Endothelial cell of umbilical vein (primary cell): Measurements from ENCODE around the gene HOXD8. TPM values are rescaled to one million over a fixed set of nuclear protein-coding genes. Genes with fewer than 3 reads are reported as not detected.

ENCODE experiments used
- BruUV-seq: library from RNA; stranded (reverse); fragments of 400-500 nt; replicated peaks from 2 replicates; lab custom pipeline; 2021; lab: Mats Ljungman, UMichigan
- CTCF ChIA-PET: fragments of 300-600, 350-600 bp; sonication (Branson Sonifier 250); formaldehyde crosslinking; loops from one replicate; lab custom pipeline; 2021; ENCODE audit warnings: antibody characterized with exemption, inconsistent platforms; lab: Charles Lee
- POLR2A ChIA-PET: fragments of 300-600, 350-600 bp; sonication (Branson Sonifier 250); formaldehyde crosslinking; loops from one replicate; lab custom pipeline; 2021; ENCODE audit warnings: antibody characterized with exemption, inconsistent platforms; lab: Charles Lee
- DNase-seq: peaks from one replicate; pipeline ENCODE4 v3.0.0-alpha.2; 2011; ENCODE audit warnings: low read depth, low spot score
- FAIRE-seq: peaks from 2 replicates; lab custom pipeline; 2011; peaks lifted over from hg19 to GRCh38; lab: Jason Lieb, UNC
- H2AFZ ChIP-seq: 2 replicates; pipeline ENCODE4 v1.6.0; 2012; ENCODE audit warnings: low read depth, low read length, control low read depth, inconsistent platforms
- H3K27ac ChIP-seq: 2 replicates; pipeline ENCODE4 v1.5.1; 2011; ENCODE audit warnings: low read depth, mild to moderate bottlenecking, control low read depth, low read length, moderate library complexity; ENCODE audit not compliant: insufficient read depth
- H3K27me3 ChIP-seq, 2 experiments: 2 replicates each; pipeline versions ENCODE4 v1.6.0 to v1.6.1; 2011; ENCODE audit warnings: low read length in 2 of 2, mixed read lengths in 1 of 2; ENCODE audit not compliant: control insufficient read depth in 2 of 2, insufficient read depth in 2 of 2
- H3K36me3 ChIP-seq, 2 experiments: 2 replicates in 1 of 2; 3 replicates in 1 of 2; pipeline ENCODE4 v1.5.1; 2011; ENCODE audit warnings: low read length in 2 of 2, mild to moderate bottlenecking in 1 of 2, moderate library complexity in 1 of 2; ENCODE audit not compliant: control insufficient read depth in 2 of 2, insufficient read depth in 2 of 2; ENCODE audit errors: extremely low read depth in 1 of 2
- H3K4me1 ChIP-seq: 3 replicates; pipeline ENCODE4 v1.5.1; 2011; ENCODE audit warnings: mild to moderate bottlenecking, low read length; ENCODE audit not compliant: control insufficient read depth, insufficient read depth; ENCODE audit errors: extremely low read depth
- H3K4me2 ChIP-seq: 2 replicates; pipeline ENCODE4 v1.6.1; 2011; ENCODE audit warnings: low read length, control low read depth, mixed read lengths; ENCODE audit not compliant: insufficient read depth
- H3K4me3 ChIP-seq, 3 experiments: fragments of 200-600 bp in 1 of 3; sonication (generic), shearing (Covaris generic) in 1 of 3; replicated peaks in 1 of 3; 2 replicates each; pipeline ENCODE4 v1.5.1; 2011 to 2016; ENCODE audit warnings: control low read depth in 3 of 3, low read length in 3 of 3, mild to moderate bottlenecking in 2 of 3, inconsistent platforms in 1 of 3, low read depth in 1 of 3, moderate library complexity in 1 of 3; ENCODE audit not compliant: insufficient read depth in 1 of 3
- H3K79me2 ChIP-seq: 2 replicates; pipeline ENCODE4 v1.6.0; 2012; ENCODE audit warnings: low read length, inconsistent platforms; ENCODE audit not compliant: control insufficient read depth, insufficient read depth
- H3K9ac ChIP-seq: replicated peaks from 2 replicates; pipeline ENCODE3; 2011; ENCODE audit warnings: low read length, control low read depth; ENCODE audit not compliant: insufficient read depth; ENCODE audit errors: extremely low read depth
- H3K9me1 ChIP-seq: replicated peaks from 3 replicates; pipeline ENCODE4 v1.6.0; 2011; ENCODE audit warnings: mild to moderate bottlenecking, low read length; ENCODE audit not compliant: control insufficient read depth, insufficient read depth; ENCODE audit errors: extremely low read depth
- H3K9me3 ChIP-seq: replicated peaks from 2 replicates; pipeline ENCODE4 v1.5.1; 2012; ENCODE audit warnings: low read length, inconsistent platforms; ENCODE audit not compliant: control insufficient read depth, insufficient read depth
- H4K20me1 ChIP-seq: replicated peaks from 2 replicates; pipeline ENCODE3; 2011; ENCODE audit warnings: mild to moderate bottlenecking, low read length; ENCODE audit not compliant: control insufficient read depth, insufficient read depth; ENCODE audit errors: extremely low read depth
- CTCF ChIP-seq, 2 donors: IDR thresholded peaks; 1 replicate in 1 of 2; 2 replicates in 1 of 2; pipeline ENCODE4 v1.5.1; 2011; ENCODE audit warnings: low read length in 2 of 2, mild to moderate bottlenecking in 2 of 2, moderate library complexity in 2 of 2, control low read depth in 1 of 2, inconsistent platforms in 1 of 2, low read depth in 1 of 2; ENCODE audit not compliant: insufficient read depth in 1 of 2; ENCODE audit errors: extremely low read depth in 1 of 2
- MYC ChIP-seq: IDR thresholded peaks from one replicate; pipeline ENCODE4 v1.6.1; 2011; ENCODE audit warnings: mild to moderate bottlenecking, low read depth, low read length
- POLR2A ChIP-seq: IDR thresholded peaks from 2 replicates; pipeline ENCODE4 v1.6.1; 2012; ENCODE audit warnings: low read depth, mild to moderate bottlenecking, control low read depth, low read length
- dilution Hi-C: fragments of 300-500 bp; cut with MboI; formaldehyde crosslinking; loops from one replicate; pipeline ENCODE4 v1.15.0; 2019; ENCODE audit warnings: low sequenced_read_pairs; ENCODE audit not compliant: extremely low pct_ligation_motif_present
- intact Hi-C: fragments of 100-400 bp; cut with micrococcal nuclease; formaldehyde crosslinking; loops from one replicate; pipeline ENCODE4 v1.10.0; 2022
- polyA plus RNA-seq, 4 experiments: library from polyadenylated mRNA; depleted of rRNA in 3 of 4; stranded (reverse) in 3 of 4; unstranded in 1 of 4; fragments of >200 nt; gene quantifications; 2 replicates each; pipeline versions ENCODE4 v1.2.1 to v1.2.3, GENCODE V29; 2011 to 2012; ENCODE audit warnings: missing spikeins in 1 of 4
- total RNA-seq: library from RNA; stranded (reverse); gene quantifications from 2 replicates; pipeline ENCODE4 v1.2.3, GENCODE V29; 2021

The HOXD8 gene
- total and polyA plus RNA-seq, 2 donors (not counting 3 experiments of a cell fraction or from before 2014, with no cell fraction given) = 6.4 to 15.6 TPM

- no peak overlapping the region for H3K9ac ChIP-seq
- H3K9me1 ChIP-seq = no peaks in the 10 kb centered on the region
- TF ChIP-seq CTCF (IDR thresholded peaks at IDR 0.05; ENCODE audit: extremely low read depth in 1 of 2, insufficient read depth in 1 of 2, low read depth in 1 of 2, low read length in 2 of 2) (peak; percentile 83 to 93), POLR2A (no peak), MYC (no peak)
- H3K27me3 ChIP-seq = peaks cover 87 to 97% of the 10 kb centered on the region in 2 experiments
- peak overlapping the region; percentile 21 for H2AFZ ChIP-seq
- dilution Hi-C loops (no loop called here), intact Hi-C loops (loop anchor here (1.0 to 5.0 kb wide), 8 partner anchors 16 to 1395 kb away; no protein-coding TSS in a partner anchor)
- H3K4me2 ChIP-seq = peak overlapping the region; percentile 43
- ChIA-PET POLR2A (no interaction called here), CTCF (interaction anchor here (0.6 to 6.0 kb wide), 41 partner anchors 9 to 1400 kb away, joined by 3 to 113 read pairs (median 4); partner anchors contain the start of gene HOXD11)
- no TSS peak for BruUV-seq
- no peaks in the 10 kb centered on the region for H3K36me3 ChIP-seq
- no peaks in the 10 kb centered on the region for H3K9me3 ChIP-seq
- peaks cover 6% of the 10 kb centered on the region for H4K20me1 ChIP-seq
- DNase-seq = peak; percentile 72
- peak overlapping the region in 1 of 3 experiments; percentile 17 for H3K4me3 ChIP-seq
- peak; percentile 62 for FAIRE-seq
- no peak overlapping the region for H3K27ac ChIP-seq
- peaks cover 5% of the 10 kb centered on the region for H3K4me1 ChIP-seq
- no peaks in the 10 kb centered on the region for H3K79me2 ChIP-seq
Measured at GRCh38 chr2:176096986-176097819, 32.3 kb upstream of the HOXD8 start.
